Astrocyte (in vitro differentiated cells and primary cell): Measurements from ENCODE around the gene SLC38A10. TPM values are rescaled to one million over a fixed set of nuclear protein-coding genes. Genes with fewer than 3 reads are reported as not detected.

Experiments used
- DNase-seq: peaks from one replicate; pipeline ENCODE4 v3.0.0-alpha.2; 2010; ENCODE audit warnings: low read depth
- FAIRE-seq: peaks from 2 replicates; lab custom pipeline; 2011; peaks lifted over from hg19 to GRCh38; lab: Jason Lieb, UNC
- H2AFZ ChIP-seq: 2 replicates; pipeline ENCODE4 v1.6.0; 2012; ENCODE audit warnings: low read depth, low read length, inconsistent platforms
- H3K27ac ChIP-seq: 2 replicates; pipeline ENCODE4 v1.5.1; 2011; ENCODE audit warnings: low read depth, low read length, inconsistent platforms
- H3K27me3 ChIP-seq: 2 replicates; pipeline ENCODE4 v1.6.0; 2011; ENCODE audit warnings: low read length, inconsistent platforms; ENCODE audit not compliant: insufficient read depth
- H3K36me3 ChIP-seq: 2 replicates; pipeline ENCODE4 v1.5.1; 2011; ENCODE audit warnings: low read length, inconsistent platforms; ENCODE audit not compliant: insufficient read depth
- H3K4me1 ChIP-seq: 2 replicates; pipeline ENCODE4 v1.5.1; 2011; ENCODE audit warnings: low read length, inconsistent platforms; ENCODE audit not compliant: insufficient read depth
- H3K4me2 ChIP-seq: 2 replicates; pipeline ENCODE4 v1.6.0; 2012; ENCODE audit warnings: low read length, inconsistent platforms
- H3K4me3 ChIP-seq: 2 replicates; pipeline ENCODE4 v1.5.1; 2011; ENCODE audit warnings: low read depth, mild to moderate bottlenecking, low read length, inconsistent platforms; ENCODE audit not compliant: insufficient read depth
- H3K79me2 ChIP-seq: 2 replicates; pipeline ENCODE4 v1.6.0; 2012; ENCODE audit warnings: mild to moderate bottlenecking, low read length, inconsistent platforms; ENCODE audit not compliant: insufficient read depth
- H3K9ac ChIP-seq: 2 replicates; pipeline ENCODE4 v1.6.0; 2012; ENCODE audit warnings: mild to moderate bottlenecking, low read length, inconsistent platforms
- H3K9me3 ChIP-seq: 2 replicates; pipeline ENCODE4 v1.5.1; 2012; ENCODE audit warnings: low read depth, mild to moderate bottlenecking, low read length, inconsistent platforms; ENCODE audit not compliant: insufficient read depth
- H4K20me1 ChIP-seq: 2 replicates; pipeline ENCODE4 v1.6.0; 2012; ENCODE audit warnings: low read length, inconsistent platforms; ENCODE audit not compliant: insufficient read depth
- H3K27ac Mint-ChIP-seq: one replicate; pipeline ENCODE4 v1.8.0; 2021; ENCODE audit warnings: mild to moderate bottlenecking, mixed read lengths; ENCODE audit not compliant: unreplicated experiment
- H3K27me3 Mint-ChIP-seq: one replicate; pipeline ENCODE4 v1.8.0; 2021; ENCODE audit warnings: low read depth, mixed read lengths; ENCODE audit not compliant: unreplicated experiment
- H3K36me3 Mint-ChIP-seq: one replicate; pipeline ENCODE4 v1.8.0; 2021; ENCODE audit warnings: low read depth, mixed read lengths; ENCODE audit not compliant: unreplicated experiment
- H3K4me1 Mint-ChIP-seq: one replicate; pipeline ENCODE4 v1.8.0; 2021; ENCODE audit warnings: low read depth, mixed read lengths; ENCODE audit not compliant: unreplicated experiment
- H3K4me3 Mint-ChIP-seq: one replicate; pipeline ENCODE4 v1.8.0; 2021; ENCODE audit warnings: mild to moderate bottlenecking, moderate library complexity, mixed read lengths; ENCODE audit not compliant: unreplicated experiment
- H3K9me3 Mint-ChIP-seq: one replicate; pipeline ENCODE4 v1.8.0; 2021; ENCODE audit warnings: mild to moderate bottlenecking, mixed read lengths; ENCODE audit not compliant: unreplicated experiment
- EZH2 ChIP-seq: IDR thresholded peaks from 2 replicates; pipeline ENCODE4 v1.6.1; 2012; ENCODE audit warnings: mild to moderate bottlenecking, low read length, inconsistent platforms; ENCODE audit not compliant: insufficient read depth
- total RNA-seq: library from RNA; stranded (reverse); gene quantifications from 2 replicates; pipeline ENCODE4 v1.2.1, GENCODE V29; 2021
- TF ChIP-seq, protein P1 (sequence below): IDR thresholded peaks from 2 replicates; pipeline ENCODE4 v1.5.1; 2011; ENCODE audit warnings: low read depth, mild to moderate bottlenecking, inconsistent platforms, low read length, moderate library complexity; ENCODE audit not compliant: insufficient read depth

The SLC38A10 gene
- total RNA-seq, 1 donor from 2014 or later: 71.4 TPM

DNA sequence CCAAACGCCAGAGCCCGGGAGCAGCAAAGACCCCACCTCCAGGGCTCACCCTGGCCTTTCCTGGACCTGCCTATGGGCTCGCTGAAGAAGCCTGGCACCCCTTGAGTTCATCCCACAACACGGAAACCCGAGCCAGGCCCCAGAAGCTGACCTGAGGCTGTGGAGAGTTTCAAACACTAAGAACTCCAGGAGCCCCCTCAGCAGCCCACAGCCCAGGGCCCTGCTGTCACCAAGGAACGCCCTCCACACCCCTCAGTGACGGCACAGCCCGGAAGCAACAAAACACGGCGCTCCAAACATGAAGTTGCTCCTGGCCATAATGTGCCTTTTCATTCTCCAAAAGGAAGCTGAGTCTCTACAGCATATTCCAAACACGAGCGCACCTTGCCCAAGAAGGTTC lies 9.2 kb downstream of the SLC38A10 start:
- Histone ChIP-seq H3K9ac (peak overlapping the region; percentile 49), H3K27ac (peak overlapping the region; percentile 33), H3K79me2 (peaks cover 52% of the 10 kb centered on the region), H3K4me3 (no peak overlapping the region), H3K4me2 (peak overlapping the region; percentile 67), H3K27me3 (no peaks in the 10 kb centered on the region), H3K36me3 (peaks cover 5% of the 10 kb centered on the region), H3K9me3 (no peaks in the 10 kb centered on the region), H2AFZ (peak overlapping the region; percentile 59), H3K4me1 (peaks cover 12% of the 10 kb centered on the region), H4K20me1 (peaks cover 11% of the 10 kb centered on the region)
- Mint-ChIP-seq H3K27ac (no peak overlapping the region), H3K27me3 (no peaks in the 10 kb centered on the region), H3K9me3 (no peaks in the 10 kb centered on the region), H3K36me3 (peaks cover 21% of the 10 kb centered on the region), H3K4me3 (no peak overlapping the region), H3K4me1 (no peaks in the 10 kb centered on the region)
- FAIRE-seq (no peak), DNase-seq (no peak)
- no peak for TF ChIP-seq EZH2
- TF ChIP-seq, protein P1, sequence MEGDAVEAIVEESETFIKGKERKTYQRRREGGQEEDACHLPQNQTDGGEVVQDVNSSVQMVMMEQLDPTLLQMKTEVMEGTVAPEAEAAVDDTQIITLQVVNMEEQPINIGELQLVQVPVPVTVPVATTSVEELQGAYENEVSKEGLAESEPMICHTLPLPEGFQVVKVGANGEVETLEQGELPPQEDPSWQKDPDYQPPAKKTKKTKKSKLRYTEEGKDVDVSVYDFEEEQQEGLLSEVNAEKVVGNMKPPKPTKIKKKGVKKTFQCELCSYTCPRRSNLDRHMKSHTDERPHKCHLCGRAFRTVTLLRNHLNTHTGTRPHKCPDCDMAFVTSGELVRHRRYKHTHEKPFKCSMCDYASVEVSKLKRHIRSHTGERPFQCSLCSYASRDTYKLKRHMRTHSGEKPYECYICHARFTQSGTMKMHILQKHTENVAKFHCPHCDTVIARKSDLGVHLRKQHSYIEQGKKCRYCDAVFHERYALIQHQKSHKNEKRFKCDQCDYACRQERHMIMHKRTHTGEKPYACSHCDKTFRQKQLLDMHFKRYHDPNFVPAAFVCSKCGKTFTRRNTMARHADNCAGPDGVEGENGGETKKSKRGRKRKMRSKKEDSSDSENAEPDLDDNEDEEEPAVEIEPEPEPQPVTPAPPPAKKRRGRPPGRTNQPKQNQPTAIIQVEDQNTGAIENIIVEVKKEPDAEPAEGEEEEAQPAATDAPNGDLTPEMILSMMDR: no peak

DNA sequence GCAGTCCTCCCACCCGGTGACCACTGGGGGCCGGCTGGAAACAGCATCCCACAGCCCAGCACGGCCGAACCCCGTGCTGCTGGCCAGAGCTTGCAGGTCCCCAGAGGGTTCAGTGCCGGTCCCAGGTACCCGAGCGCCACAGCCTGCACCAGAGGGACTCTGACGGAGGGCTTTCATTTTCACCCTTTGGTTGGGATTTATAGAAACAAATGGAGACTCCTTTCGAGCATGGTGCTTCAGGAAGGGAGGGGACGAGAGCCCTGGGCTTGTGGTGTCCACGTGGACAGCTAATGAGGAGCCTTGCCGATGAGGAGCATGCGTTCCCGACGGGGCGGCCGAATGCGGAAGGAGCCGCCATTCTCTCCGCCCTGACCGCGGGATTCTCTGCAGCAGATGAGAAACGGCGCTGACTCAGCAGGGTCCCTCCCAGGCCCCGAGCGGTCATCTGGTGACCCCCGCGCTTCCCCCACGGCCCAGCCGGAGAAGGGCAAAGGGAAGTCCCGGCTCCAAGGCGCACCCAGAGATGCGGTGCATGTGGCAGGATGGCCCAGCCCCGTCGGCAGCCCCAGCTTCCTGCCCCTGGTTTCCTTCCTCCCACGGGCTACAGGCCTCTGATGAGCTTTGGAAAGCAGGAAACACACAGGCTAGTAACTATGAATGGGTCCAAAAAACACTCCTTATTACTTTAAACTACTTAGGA lies 9.8 kb downstream of the SLC38A10 start:
- H3K27ac ChIP-seq: peak overlapping the region; percentile 33
- no peaks in the 10 kb centered on the region for H3K27me3 ChIP-seq
- H3K27ac Mint-ChIP-seq: no peak overlapping the region
- H4K20me1 ChIP-seq: peaks cover 8% of the 10 kb centered on the region
- peaks cover 5% of the 10 kb centered on the region for H3K36me3 ChIP-seq
- FAIRE-seq (no peak), DNase-seq (peak; percentile 6)
- peak overlapping the region; percentile 59 for H2AFZ ChIP-seq
- H3K4me1 ChIP-seq: peaks cover 12% of the 10 kb centered on the region
- H3K27me3 Mint-ChIP-seq: no peaks in the 10 kb centered on the region
- peaks cover 22% of the 10 kb centered on the region for H3K36me3 Mint-ChIP-seq
- peaks cover 47% of the 10 kb centered on the region for H3K79me2 ChIP-seq
- peak overlapping the region; percentile 67 for H3K4me2 ChIP-seq
- peak overlapping the region; percentile 31 for H3K4me3 ChIP-seq
- no peak overlapping the region for H3K4me3 Mint-ChIP-seq
- TF ChIP-seq EZH2: no peak
- TF ChIP-seq, protein P1: no peak
- H3K4me1 Mint-ChIP-seq: no peaks in the 10 kb centered on the region
- H3K9me3 Mint-ChIP-seq: no peaks in the 10 kb centered on the region
- H3K9me3 ChIP-seq: no peaks in the 10 kb centered on the region
- peak overlapping the region; percentile 49 for H3K9ac ChIP-seq

DNA sequence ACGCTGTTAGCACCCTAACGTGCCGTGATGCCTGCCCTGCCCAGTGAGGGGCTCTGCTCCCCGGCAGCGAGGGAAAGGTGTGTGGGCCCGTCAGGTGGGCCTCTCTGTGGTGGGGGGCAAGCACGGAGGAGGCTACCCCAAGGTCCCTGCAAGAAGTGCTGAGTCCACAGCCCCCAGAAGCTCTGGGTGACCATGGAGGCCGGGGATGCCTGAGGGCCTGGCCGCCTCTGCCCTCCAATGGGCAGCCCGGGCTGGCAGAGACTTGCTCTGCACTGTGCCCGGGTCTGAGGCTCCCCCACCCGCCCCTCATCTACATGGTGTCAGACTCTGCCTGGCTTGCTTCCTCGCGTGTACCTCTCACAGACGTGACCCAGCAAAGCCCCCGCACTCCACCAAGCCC lies 12.2 kb downstream of the SLC38A10 start:
- Histone ChIP-seq H3K27me3 (no peaks in the 10 kb centered on the region), H2AFZ (no peak overlapping the region), H3K79me2 (peaks cover 30% of the 10 kb centered on the region), H3K9ac (no peak overlapping the region), H3K4me2 (no peak overlapping the region), H3K36me3 (peaks cover 6% of the 10 kb centered on the region), H3K4me1 (peaks cover 12% of the 10 kb centered on the region), H3K4me3 (no peak overlapping the region), H3K9me3 (no peaks in the 10 kb centered on the region), H3K27ac (no peak overlapping the region), H4K20me1 (peaks cover 10% of the 10 kb centered on the region)
- no peak overlapping the region for H3K4me3 Mint-ChIP-seq
- no peaks in the 10 kb centered on the region for H3K9me3 Mint-ChIP-seq
- no peak for TF ChIP-seq EZH2
- TF ChIP-seq, protein P1: no peak
- H3K27ac Mint-ChIP-seq: no peak overlapping the region
- H3K36me3 Mint-ChIP-seq: peaks cover 22% of the 10 kb centered on the region
- no peak for DNase-seq
- no peaks in the 10 kb centered on the region for H3K4me1 Mint-ChIP-seq
- no peaks in the 10 kb centered on the region for H3K27me3 Mint-ChIP-seq
- no peak for FAIRE-seq
